ENCODE results near the gene GALNT14. TPM values are rescaled to one million over a fixed set of nuclear protein-coding genes. Genes with fewer than 3 reads are reported as not detected.
A peak's percentile ranks its signal among the peaks of the same experiment; 100 is the strongest.
"Not testable (repeated sequence)": the region's sequence is repeated elsewhere in the genome, so short reads cannot be mapped to it uniquely, and the experiment has no call there.

The GALNT14 gene, protein sequence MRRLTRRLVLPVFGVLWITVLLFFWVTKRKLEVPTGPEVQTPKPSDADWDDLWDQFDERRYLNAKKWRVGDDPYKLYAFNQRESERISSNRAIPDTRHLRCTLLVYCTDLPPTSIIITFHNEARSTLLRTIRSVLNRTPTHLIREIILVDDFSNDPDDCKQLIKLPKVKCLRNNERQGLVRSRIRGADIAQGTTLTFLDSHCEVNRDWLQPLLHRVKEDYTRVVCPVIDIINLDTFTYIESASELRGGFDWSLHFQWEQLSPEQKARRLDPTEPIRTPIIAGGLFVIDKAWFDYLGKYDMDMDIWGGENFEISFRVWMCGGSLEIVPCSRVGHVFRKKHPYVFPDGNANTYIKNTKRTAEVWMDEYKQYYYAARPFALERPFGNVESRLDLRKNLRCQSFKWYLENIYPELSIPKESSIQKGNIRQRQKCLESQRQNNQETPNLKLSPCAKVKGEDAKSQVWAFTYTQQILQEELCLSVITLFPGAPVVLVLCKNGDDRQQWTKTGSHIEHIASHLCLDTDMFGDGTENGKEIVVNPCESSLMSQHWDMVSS
- 7.0 TPM for total RNA-seq

DNA sequence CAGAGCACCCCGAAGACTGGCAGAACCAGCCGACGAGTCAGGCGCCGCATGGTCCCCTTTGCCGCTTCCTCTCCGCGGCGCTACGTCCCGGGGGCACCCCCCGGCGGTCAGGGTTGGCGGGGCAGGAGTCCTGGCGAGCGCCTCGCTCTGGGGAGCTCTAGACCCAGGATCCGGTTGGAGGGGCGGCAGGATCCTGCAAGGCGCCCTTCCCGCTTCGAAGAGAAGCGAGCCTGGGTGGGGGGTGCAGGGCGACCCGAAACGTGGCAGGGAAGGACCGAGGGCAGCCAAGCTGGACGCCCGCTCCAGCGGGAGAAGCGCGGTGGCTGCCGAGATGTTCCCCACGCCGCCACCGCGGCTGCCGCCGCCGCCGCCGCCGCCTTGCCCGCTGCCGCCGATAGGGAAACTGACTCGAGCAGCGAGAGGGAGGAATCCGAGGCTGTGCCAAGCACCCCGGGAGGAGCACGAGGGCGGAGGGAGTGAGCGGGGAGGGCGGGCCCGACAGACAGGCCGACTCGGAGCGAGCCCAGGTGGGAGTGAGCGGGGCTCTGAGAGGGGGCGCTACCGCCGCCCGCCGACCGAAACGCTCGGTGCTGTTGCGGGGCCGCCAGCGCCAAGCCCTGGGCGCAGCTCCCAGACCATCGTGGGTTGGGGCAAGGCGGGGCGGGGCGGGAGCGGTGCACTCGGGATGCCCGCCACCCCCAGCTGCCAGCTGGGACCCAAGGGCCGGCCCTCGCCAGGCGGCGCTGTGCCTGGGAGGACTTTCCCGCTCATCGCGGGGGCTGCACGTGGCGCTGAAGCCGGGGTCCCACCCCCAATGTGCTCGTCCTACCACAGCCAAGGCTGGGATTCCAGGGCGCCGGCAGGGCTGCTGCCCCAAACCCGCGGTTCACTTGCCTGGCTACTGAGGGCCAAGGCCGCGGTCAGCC, at the start of gene GALNT14:
TSS of gene GALNT14 (minus strand) at position 404 of the 926 bp plus-strand sequence. CDS start at position 50, 354 bp downstream.
- peak; percentile 61 for DNase-seq (ENCODE audit: low spot score)

GRCh38 chr2:31187166-31187565, 48.9 kb upstream of the GALNT14 start:
- peak; percentile 14 for DNase-seq (ENCODE audit: low spot score)

- DNase-seq (ENCODE audit: low spot score), result not testable (repeated sequence)
These were observed 45.7 kb upstream of the GALNT14 start for GRCh38 chr2:31183973-31184372.

DNA sequence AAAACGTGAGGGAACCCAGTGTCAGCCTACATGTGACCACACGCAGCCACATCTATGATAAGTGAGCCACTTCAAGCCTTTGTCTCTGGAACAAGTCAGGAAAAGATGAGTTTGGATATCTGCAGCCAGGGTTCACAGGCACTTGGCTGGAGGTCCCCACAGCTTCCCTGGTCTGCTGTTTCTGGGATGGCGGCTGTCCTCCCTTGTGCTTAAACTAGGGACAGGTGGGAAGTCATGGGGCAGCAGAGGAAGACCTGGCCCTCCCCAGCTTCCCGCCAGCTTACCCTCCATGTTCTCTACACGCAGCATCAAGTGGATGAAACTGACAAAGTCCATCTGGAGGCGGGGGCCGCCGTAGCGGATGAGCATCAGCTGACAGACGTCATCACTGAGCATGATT, 38.5 kb upstream of the GALNT14 start:
- no peak for DNase-seq (ENCODE audit: low spot score)

- DNase-seq (ENCODE audit: low spot score), result no peak
These were observed 32.9 kb upstream of the GALNT14 start for GRCh38 chr2:31171142-31171541.

- DNase-seq (ENCODE audit: low spot score), result peak; percentile 52
These were observed 31.9 kb upstream of the GALNT14 start for GRCh38 chr2:31170071-31170698.

DNA sequence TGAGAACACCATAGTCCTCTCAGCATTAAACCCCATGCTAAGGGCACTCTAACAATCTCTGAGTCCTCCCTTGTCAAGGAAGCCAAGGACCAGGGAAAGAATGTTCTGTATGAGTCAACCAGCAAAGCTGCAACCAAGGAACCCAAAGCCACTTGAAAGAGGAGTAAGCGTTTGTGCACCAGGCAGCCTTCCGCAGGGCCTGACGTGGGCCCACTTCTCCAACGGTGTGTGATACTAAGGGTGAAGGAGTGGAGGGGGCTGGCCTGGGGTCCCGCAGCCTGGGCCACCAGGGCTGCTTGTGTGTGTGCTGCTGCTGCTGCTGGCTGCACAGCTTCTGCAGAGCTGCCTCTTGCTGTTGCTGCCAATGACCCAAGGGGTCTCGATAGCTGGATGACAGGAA, 30.1 kb upstream of the GALNT14 start:
- no peak for DNase-seq (ENCODE audit: low spot score)

DNA sequence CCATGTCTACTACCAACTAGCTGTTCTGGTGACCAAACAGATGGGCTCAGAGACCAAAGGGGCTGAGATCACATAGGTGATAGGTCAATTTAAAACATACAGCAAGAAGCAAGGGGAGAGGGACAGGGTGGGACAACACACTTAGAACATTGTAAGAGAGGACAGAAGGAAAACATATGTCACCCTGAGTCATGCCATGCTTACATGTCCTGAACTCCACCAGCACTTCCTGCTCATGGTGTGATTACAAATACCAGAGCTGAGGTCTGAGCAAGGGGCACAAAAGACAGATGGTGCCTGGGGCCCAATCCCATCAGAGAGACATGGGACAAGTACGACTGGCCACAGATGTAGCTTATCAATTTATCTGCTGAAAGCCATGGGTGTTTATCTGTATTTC, 28.7 kb upstream of the GALNT14 start:
- no peak for DNase-seq (ENCODE audit: low spot score)

DNA sequence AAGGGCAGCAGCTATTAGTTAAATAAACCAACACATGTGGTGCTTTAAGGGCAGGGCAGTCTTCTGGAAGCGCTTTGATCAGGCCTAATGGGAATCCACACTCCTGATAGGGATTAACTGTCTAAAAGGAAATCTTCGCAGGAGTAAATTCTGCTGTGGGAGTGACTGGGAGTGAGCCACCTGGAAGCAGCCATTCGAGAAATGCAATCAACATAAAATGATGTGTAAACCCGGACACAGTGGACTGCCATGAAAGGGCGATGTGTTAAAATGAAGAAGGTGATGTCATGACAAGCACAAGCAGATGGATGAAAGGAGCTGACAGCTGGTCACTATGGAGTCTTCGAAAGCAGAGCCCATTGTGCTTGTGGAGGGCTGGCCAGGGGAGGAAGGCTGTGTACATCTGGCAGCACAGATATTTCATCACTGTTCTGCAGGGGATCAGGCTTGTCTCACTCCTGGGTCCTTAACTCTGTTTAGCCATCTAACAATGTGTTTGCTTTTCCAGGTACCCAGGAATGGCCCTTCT, 24.8 kb upstream of the GALNT14 start:
- no peak for DNase-seq (ENCODE audit: low spot score)

DNA sequence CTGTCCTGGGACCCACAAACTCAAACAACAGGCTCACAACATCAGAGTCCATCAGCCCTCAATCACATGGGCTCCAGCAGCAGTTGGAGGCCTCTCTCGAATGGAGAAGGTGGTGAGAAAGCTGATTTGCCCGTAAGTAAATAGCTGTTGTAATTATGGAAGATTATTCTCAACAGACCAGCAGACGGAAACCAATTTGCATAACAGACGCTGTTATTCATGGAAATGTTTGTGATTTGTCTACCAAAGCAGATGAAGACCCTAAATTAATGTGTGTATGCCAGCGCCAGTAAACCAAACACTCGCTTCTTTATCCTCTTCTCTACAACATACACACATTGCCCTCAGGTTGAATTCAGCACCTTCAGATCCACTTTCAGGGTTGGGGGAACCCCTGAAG, 23.4 kb upstream of the GALNT14 start:
- DNase-seq (ENCODE audit: low spot score), result no peak

DNA sequence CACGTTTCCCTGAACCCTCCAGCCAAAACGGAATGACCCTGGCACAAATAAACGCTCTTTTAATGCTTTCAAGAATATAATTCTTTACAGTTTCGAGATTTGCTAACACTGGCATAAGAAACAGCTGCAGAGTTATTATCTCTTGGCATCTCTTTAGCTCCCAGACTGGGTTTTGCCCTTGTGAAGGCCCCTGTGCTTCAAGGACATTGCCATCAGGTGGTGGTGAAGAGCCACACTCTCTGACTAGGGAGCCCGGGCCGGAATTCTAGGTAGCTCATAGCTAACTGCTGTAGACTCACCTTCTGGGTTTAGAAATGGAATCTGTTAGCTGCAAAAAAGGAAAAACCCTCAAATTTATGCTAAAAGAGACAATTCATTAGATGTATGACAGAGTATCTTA, 13.3 kb upstream of the GALNT14 start:
- no peak for DNase-seq (ENCODE audit: low spot score)

DNA sequence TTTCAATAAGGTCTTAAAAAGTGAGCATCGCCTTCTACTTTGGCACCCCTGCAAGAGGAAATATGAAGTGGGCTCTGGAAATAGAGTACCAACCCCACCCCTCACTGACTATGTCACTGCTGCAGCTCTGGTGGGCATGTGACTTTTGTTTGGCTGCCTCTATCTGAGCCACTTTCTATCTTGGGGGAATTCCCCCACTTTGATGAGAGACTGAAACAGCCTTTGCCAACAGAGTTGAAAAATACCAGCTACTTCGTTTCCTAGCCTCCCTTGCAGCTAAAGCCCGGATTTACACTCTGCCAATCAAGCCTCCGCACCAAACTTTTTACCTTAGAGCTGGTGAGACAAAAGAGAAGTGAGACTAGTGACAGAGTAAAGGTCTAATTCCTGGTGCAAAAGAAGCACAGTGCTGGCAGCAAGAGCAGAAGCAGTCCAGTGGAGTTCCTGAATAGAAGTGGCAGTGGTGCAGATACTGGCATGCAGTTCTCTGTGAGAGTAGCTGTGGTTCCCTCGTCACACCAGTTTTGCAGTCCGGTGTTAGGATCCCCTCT, 12.0 kb upstream of the GALNT14 start:
- no peak for DNase-seq (ENCODE audit: low spot score)

DNA sequence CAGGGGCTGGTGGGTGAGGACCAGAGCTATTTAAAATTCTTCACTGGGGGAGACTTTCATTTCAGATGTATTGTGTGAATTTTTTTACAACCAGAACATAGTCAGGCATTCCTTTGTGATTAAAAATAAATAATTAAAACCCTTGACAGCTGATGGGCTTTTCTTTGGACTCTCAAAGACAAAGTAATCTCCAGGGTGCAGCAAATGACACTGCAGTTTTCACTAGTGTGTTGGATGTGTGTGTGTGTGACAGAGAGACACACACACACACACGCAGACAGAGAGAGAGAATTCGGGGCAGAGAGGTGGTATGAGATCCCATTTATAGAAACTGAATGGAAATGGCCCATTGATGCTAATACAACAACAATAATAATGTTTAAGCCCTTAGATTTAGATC, 10.3 kb upstream of the GALNT14 start:
- no peak for DNase-seq (ENCODE audit: low spot score)

GRCh38 chr2:31147645-31148044, 9.4 kb upstream of the GALNT14 start:
- DNase-seq (ENCODE audit: low spot score), result no peak

DNA sequence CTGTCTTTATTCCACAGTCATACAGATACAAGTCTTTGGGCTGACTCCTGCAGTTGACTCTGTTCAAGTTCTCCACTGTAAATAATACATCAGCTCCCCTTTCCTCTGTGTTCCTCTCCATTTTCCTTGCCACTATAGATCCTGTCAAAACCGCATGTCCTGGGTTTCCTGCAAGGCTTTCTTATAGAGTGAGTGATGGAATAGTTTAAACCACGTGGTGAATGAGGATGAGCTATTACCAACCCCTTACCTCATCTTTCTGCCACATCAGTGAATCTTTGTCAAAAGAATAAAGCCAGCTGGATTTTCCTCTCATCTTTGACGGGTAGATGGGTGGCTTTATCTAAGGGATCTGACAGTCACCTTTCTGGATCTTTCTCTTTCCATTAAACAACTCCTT, 3.9 kb upstream of the GALNT14 start:
- no peak for DNase-seq (ENCODE audit: low spot score)

- no peak for DNase-seq (ENCODE audit: low spot score)
These were observed 3.3 kb upstream of the GALNT14 start for GRCh38 chr2:31141443-31142085.

- DNase-seq (ENCODE audit: low spot score), result no peak
These were observed 1.9 kb upstream of the GALNT14 start for GRCh38 chr2:31140151-31140550.

GRCh38 chr2:31139671-31140070, 1.4 kb upstream of the GALNT14 start:
- no peak for DNase-seq (ENCODE audit: low spot score)

GRCh38 chr2:31137211-31138036, 816 bp downstream of the GALNT14 start:
- DNase-seq (ENCODE audit: low spot score), result no peak

GRCh38 chr2:31136732-31137131, 1.5 kb downstream of the GALNT14 start:
- DNase-seq (ENCODE audit: low spot score), result no peak

All from ureter (tissue), 1 donor.